EL (cell line): Measurements from ENCODE around the gene SEMA6A.

Experiments used
- DNase-seq: peaks from one replicate; pipeline ENCODE4 v3.0.0-alpha.2; 2016

The SEMA6A gene

DNA sequence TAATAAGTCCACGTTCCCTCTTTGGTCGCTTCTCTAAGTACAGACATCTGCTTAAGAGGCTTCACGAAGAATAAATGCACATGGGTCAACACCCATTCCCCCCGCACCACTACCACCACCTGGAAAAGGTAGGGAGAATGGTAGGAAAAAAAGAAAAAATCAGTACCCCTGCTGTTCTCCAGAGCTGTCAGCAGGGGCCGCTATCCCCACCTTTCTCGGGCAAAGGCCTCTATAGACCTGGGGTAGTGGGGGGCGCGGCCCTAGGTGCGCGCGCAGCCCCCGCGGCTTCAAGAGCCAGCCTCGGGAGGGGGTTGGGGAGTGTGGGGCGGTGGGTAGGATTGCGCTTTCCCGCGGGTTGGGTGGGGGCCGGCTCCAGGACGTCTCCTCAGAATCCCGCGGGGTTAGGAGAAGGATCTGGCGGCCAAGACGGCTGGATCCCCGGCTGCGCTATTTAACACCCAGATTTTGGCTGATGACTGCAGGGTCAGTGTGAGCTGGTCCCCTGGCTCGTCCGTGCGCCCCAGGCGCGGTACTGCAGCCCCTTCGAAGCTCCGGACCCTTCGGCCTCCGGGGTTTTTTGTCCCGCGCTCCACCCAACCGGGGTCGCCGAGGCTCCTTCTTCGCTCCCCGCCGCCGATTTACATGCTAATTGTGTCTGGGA, 1.6 kb upstream of the SEMA6A start:
- peak; percentile 45 for DNase-seq

DNA sequence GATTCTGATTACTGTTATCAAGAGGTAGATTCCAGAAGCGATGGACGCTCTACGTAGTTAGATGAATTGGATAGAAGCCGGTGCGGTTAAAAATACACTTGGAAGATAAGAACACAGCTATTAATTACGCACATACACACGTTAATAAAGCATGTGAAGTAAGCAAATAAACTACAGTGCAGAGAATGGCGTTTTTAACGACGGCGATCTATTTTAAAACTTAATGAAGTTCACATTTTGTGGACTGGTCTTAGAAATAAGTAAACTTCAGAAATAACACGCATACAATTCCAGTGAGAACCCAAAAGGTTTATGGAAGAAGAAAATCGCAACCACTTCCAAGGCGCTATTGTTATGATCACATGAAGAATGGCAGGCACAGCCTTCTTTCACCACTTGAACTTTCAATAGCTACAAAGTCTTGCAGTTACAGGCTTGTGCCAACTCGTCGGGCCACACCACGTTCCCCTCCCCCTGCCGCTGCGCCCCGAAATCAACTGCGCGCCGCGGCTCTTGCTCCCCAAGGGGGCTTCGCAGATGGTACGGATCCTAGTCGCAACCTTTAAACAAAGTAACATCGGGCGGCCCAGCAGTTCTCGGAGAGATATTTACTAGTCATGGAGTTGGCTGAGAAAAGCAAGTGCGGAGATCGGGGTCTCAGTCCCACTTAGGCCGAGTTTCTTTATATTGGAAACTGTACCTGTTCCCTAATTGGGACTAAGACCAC, 866 bp upstream of the SEMA6A start:
- peak; percentile 10 for DNase-seq

- peak; percentile 6 for DNase-seq
Observed at GRCh38 chr5:116573702-116574366, 789 bp downstream of the SEMA6A start.

DNA sequence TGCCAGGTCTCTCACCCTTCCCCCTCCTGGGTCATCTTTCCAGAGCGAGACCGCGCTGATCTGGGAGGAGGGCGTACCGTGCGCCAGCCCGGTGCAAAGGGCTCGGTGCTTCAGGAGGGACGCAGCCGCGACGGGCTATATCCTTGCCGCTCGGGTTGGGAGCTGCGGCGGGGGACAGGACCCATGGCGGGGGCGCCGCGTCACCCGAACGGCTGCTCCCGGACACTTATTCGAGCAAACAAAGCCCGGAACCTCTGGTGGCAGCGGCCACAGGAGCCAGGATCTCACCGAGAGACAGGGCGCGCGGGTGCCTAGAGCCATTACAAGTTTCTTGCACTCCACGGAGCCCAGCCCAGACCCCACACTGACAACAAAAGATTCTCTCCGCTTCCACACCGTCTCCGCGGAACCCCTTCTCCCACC, 1.3 kb downstream of the SEMA6A start:
- DNase-seq: no peak

GRCh38 chr5:116572350-116573278, 2.0 kb downstream of the SEMA6A start:
- peak; percentile 8 for DNase-seq

DNA sequence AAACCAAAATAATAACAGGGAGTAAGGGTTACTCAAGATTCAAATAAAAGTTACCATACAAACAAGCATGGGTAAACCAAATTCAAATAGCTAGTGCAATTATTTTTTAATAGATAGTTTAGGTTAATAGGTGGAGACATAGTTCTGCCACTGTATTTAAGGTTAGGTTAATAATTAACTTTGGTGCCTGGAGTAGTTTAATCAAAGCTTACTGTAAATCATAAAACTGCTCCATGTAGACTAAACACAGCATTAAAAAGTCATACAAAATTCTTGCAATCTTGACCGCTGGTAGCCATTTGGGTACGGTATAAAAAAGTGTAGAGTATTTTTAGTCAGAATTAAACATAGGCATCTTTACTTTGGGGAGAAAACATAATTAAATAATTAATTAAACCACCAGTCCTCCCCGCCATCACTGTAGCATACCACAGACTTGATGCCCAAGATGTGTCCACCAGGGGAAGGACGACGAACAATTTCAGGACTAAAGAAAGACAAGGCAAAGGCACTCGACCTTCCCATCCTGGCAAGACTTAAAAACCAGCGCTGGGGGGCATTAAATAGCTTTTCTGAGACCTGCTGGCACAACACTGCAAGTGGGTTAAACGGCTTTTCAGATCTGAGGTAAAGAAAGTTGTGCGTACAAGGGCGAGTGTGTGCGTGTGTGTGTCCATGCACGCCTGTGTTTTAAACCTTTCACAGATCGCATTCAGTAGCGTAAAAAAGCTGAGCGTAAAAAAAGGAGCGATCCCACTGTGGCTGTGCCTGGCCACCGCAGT, 2.9 kb downstream of the SEMA6A start:
- no peak for DNase-seq

DNA sequence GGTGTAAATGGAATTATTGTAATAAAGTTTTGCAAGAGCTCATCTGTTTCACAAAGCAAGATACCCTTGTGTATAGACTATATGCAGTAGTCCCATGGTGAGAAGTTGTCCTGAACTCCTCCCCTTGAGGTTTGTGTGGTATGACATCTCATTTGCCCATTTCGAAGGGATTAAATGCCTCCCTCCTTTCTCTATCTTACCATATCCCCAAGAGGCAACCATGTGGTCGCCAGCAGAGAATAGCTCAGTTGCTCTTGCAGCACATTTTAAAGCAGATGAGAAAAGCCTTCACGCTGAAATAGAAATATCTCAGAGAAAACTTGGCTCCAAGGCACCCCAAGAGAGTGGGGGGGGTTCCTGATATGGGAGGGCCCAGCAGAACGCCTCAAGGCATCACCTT, 4.6 kb downstream of the SEMA6A start:
- no peak for DNase-seq

DNA sequence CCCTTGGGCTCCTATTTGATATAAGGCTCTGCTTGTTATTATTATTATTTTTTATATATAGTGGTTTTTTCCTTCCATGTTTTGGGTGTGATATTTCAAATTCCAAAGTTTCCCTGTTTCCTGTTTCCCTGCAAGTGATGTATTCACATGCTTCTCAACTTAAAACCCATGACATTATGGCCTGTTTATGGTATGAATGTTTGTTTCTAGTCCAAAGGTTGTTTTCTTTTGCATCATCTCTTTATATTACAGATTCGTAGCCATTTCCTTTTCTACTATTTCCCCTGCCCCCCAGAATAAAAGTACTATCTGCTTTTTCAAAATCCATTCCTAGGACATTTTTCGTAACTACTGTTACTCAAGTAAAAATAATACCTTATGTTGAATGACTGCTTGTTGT, 7.5 kb downstream of the SEMA6A start:
- DNase-seq: no peak

DNA sequence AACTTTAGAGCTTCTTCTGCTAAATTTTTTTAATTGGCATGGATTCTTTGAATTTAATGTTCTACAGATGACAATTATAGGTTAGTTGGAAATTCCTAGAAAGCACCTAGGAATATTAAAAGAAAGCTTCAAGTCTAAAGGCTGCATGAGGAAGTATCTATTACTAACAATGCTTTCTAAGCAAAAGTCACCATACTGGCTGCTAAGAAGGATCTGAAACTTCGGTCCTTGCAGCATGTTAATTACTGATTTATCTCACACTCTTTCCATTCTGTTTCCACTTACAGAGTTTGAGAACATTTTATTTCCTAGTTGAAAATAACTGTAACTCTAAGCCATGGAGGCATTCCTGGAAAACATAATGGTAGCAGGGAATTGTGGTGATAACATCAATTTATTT, 8.4 kb downstream of the SEMA6A start:
- no peak for DNase-seq

GRCh38 chr5:116564756-116565490, 9.7 kb downstream of the SEMA6A start:
- no peak for DNase-seq

DNA sequence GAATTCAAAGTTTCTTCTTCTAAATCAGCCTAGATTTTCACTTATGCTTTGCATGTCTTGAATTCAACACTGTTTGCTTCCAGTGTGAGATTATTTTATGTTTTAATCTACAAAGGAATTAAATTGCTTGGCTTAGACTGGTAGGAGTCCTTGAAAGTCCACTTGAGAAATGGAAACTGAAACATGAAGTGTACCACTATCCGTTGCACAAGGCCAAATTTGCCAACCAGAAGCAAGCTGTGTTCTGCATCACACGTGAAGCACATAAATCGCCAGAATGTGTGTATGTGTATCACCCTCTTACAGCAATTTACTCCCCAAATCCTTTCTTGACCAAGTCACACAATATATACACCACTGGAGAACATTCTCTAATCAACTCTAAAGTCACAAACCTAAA, 10.3 kb downstream of the SEMA6A start:
- DNase-seq: no peak

DNA sequence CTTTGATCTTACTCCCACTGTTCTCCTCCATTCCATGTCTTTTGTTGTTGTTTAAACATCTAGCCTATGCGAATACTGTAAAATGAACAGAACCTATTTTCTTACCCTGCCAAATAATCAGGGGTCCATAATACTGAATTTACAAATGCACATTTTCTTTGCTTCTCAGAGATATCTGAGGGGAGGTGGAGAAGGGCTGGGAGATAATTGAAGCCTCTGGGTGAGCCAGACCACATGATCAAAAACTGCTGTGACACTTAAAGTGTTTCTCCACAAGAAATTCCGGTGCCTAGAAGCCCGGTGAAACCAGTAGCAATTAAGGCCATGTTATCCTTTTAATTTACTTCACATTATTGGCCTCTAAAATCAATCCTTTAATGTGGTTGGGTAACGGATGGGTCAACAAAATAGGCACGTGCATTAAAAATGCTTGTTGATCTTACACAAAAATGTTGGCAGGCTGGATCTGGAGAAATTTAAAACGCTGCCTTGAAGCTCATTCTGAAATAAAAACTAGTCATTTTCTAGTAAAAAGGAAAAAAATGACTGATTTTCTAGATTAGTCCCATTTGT, 10.8 kb downstream of the SEMA6A start:
- DNase-seq: no peak

- DNase-seq: no peak
Observed at GRCh38 chr5:116562669-116563068, 12.0 kb downstream of the SEMA6A start.

- no peak for DNase-seq
Observed at GRCh38 chr5:116561658-116562057, 13.0 kb downstream of the SEMA6A start.

DNA sequence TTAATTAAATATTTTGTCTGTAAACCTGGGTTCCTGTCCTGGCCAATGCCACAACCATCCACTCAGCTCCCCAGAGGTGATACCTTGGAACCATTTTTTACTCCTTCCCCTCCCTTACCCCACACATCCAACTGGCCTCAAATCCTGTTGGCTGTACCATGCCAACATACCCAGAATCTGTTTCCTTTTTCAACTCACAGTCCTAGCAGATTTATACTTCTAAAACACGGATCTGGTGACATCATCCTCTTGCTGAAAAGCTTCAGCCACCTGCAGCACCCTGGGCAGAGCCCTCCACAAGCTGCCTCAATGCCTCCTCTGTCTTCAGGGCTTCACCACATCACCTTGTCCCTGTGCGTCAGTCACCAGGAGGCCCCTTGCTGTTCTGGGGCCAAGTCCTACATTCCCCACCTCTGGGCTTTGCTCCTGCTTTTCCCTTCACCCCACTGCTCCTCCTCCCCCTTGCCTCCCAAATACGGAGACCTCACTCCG, 14.9 kb downstream of the SEMA6A start:
- no peak for DNase-seq

DNA sequence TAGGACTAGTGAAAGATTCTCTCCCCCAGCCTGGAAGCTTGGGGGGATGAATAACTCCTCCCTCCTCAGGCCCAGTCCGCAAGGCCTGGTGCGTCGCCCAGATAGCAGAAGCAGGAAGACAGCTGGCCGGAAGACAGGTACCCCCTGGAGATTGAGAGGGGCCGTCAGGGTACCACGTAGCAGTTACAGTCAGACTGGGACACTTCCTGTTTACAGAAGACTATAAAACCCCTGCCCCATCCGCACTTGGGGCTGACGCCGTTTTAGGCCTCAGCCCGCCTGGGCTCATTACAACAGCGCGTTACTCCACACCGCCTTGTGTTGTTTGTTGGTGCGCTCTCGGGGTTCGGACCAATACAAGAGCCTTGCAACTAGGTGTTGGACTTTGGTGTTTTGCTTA, 15.4 kb downstream of the SEMA6A start:
- DNase-seq: no peak

DNA sequence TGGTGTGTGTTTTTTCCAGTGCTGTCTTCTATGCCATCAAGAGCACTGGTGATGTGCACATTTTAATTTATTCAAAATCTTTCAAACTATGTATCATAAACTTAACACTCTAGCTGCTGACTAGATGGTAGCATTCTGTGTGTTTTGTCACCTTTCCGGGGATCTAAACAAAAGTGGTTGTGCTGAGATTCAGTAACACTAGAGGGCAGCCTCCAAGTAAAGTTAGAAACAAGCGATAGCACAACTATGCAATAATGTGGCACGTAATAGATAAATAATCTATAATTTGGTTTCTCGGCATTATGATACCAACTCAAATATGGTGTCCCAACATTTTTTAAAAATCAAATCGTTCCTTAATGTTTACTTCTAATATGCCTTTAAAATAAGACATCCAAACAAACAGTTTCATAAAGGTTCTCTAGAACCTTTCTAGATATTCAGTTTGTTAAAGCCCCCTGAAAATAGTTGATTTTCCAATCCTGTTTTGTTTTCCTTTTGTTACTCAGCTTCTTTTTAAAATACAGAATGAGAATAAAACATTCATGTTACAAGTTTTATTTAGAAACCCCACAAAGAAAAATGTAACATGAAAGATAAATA, 16.9 kb downstream of the SEMA6A start:
- DNase-seq: no peak

GRCh38 chr5:116554764-116555163, 19.9 kb downstream of the SEMA6A start:
- DNase-seq: no peak

- no peak for DNase-seq
Observed at GRCh38 chr5:116553366-116553765, 21.3 kb downstream of the SEMA6A start.

GRCh38 chr5:116550082-116550481, 24.5 kb downstream of the SEMA6A start:
- DNase-seq: no peak

- no peak for DNase-seq
Observed at GRCh38 chr5:116546743-116547124, 27.9 kb downstream of the SEMA6A start.
